Effector memory CD4-positive, alpha-beta T cell (primary cell): ENCODE measurements around the gene ZNF563.
A peak's percentile ranks its signal among the peaks of the same experiment; 100 is the strongest.
"Not testable (repeated sequence)": the region's sequence is repeated elsewhere in the genome, so short reads cannot be mapped to it uniquely, and the experiment has no call there.

Experiments used
- DNase-seq, 3 donors: peaks; one replicate each; pipeline ENCODE4 v3.0.0-alpha.2; 2020
- H3K27ac ChIP-seq: 2 replicates; pipeline ENCODE4 v1.7.0; 2013; ENCODE audit warnings: mild to moderate bottlenecking, low read length, moderate library complexity; ENCODE audit not compliant: insufficient read depth, poor library complexity, severe bottlenecking
- H3K27me3 ChIP-seq: replicated peaks from 2 replicates; pipeline ENCODE4 v1.7.0; 2013; ENCODE audit warnings: mild to moderate bottlenecking, low read length; ENCODE audit not compliant: insufficient read depth, control insufficient read depth, poor library complexity, severe bottlenecking
- H3K36me3 ChIP-seq: 2 replicates; pipeline ENCODE4 v1.7.0; 2013; ENCODE audit warnings: mild to moderate bottlenecking, low read length, moderate library complexity; ENCODE audit not compliant: control insufficient read depth, insufficient read depth
- H3K4me1 ChIP-seq: 2 replicates; pipeline ENCODE4 v1.7.0; 2013; ENCODE audit warnings: low read length, mild to moderate bottlenecking; ENCODE audit not compliant: control insufficient read depth, insufficient read depth, poor library complexity, severe bottlenecking
- H3K4me3 ChIP-seq: 2 replicates; pipeline ENCODE4 v1.7.0; 2013; ENCODE audit warnings: low read length, low read depth, mild to moderate bottlenecking; ENCODE audit not compliant: insufficient read depth, poor library complexity, severe bottlenecking
- H3K9me3 ChIP-seq: 2 replicates; pipeline ENCODE4 v1.7.0; 2013; ENCODE audit warnings: mild to moderate bottlenecking, low read length, moderate library complexity; ENCODE audit not compliant: control insufficient read depth
- total RNA-seq, 3 donors: gene quantifications; one replicate each; lab custom pipeline; 2026; lab: John Stamatoyannopoulos, UW

The ZNF563 gene
- total RNA-seq = 7.1 to 10.1 (median 8.0) reads per million in 3 donors

DNA sequence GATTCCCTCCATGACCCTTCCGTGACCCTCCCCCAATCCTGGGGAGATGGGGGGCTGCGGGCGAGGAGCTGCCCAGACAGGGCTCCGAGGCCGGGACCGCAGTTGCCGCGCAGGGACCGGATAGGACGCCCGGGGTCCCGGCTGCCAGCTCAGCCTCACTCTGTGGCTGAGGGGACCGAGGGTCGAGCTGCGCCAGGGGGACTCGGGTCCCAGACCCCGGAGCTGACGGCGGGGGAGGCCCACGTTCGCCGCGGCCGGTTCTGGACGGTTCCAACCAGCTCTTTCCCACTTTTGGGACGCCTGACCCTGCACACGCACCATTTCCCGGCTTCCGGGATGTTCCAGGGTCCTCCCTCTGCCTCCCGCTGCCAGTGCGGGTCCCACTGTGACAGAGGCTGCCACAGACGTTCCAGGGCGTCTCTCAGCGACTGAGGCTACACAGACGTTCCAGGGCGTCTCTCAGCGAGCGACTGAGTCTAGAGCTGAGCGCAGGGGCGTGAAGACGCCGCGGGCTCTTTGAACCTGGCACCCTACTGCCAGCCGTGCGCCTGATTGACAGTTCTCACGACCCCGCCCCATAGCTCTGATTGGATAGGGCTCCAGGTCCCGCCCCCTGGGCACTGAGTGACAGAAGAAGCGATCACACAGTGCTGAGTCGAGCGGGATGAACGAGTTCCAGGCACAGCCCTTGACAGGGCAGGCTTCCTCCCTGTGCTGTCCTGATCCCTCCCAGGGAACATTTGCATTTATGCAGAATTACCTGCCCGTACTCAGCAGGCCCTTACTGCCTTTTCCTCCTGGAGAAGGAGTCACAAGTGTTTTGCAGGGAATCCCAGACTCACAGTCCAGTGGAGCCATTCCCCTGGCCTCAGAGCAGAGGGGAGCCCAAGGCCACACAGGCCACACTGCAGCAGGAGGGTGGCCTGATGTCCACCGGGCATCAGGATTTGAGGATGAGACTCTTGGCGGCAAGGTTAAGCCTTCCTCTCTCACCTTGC, at the start of gene ZNF563:
Gene ZNF563, minus strand, starts transcription at position 472 of the 998 bp plus-strand sequence. Its CDS starts 151 bp downstream, at position 321.
- peak within 1 kb of the TSS; percentile 84 for H3K27ac ChIP-seq
- H3K36me3 ChIP-seq = no peaks in the 10 kb centered on the region
- no peaks in the 10 kb centered on the region for H3K9me3 ChIP-seq
- DNase-seq = peak; percentile 83 to 94 (median 92)
- no peaks in the 10 kb centered on the region for H3K27me3 ChIP-seq
- peaks cover 12% of the 10 kb centered on the region for H3K4me1 ChIP-seq
- H3K4me3 ChIP-seq = peak within 1 kb of the TSS; percentile 89

DNA sequence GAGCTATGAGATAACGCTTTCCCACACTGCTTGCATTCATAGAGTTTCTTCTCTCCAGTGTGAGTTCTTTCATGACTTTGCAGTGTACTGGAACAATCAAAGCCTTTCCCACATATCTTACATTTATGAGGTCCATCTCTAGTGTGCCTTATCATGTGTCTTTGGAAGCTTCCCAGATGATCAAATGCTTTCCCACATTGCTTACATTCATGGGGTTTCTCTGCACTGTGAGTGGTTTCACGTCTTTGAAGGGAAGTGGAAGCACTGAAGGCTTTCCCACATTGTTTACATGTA, 47.0 kb upstream of the ZNF563 start:
- DNase-seq = no peak
- no peaks in the 10 kb centered on the region for H3K4me1 ChIP-seq
- H3K4me3 ChIP-seq = no peak overlapping the region
- H3K36me3 ChIP-seq = no peaks in the 10 kb centered on the region
- no peaks in the 10 kb centered on the region for H3K27me3 ChIP-seq
- H3K27ac ChIP-seq = no peak overlapping the region
- H3K9me3 ChIP-seq = peaks cover 21% of the 10 kb centered on the region

DNA sequence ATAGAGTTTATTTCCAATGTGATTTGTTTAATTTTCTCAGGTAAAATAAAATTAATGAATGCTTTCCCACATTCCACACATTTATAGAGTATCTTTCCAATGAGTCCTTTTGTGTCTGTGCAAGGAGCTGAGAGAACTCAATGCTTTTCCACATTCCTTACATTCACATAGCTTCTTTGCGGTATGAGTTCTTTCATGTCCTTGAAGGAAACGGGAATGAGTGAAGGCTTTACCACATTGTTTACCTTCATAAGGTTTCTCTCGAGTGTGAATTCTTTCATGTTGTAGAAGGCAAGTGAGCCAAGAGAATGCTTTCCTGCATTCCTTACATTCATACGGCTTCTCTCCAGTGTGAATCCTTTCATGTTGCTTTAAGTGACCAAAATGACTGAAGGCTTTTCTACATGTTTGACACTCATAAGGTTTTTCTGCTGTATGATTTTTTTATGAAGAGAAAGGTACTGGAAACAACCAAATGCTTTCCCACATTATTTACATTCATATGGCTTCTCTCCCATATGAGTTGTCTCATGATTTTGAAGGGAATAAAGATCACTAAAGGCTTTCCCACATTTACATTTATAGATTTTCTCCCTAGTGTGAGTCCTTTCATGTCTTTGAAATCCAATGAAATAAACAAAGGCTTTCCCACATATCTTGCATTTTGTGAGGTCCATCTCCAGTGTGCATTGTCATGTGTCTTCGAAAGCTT, 46.5 kb upstream of the ZNF563 start:
- Histone ChIP-seq H3K9me3 (peaks cover 21% of the 10 kb centered on the region), H3K27me3 (no peaks in the 10 kb centered on the region), H3K4me1 (no peaks in the 10 kb centered on the region), H3K4me3 (no peak overlapping the region), H3K36me3 (no peaks in the 10 kb centered on the region), H3K27ac (no peak overlapping the region)
- DNase-seq = no peak

DNA sequence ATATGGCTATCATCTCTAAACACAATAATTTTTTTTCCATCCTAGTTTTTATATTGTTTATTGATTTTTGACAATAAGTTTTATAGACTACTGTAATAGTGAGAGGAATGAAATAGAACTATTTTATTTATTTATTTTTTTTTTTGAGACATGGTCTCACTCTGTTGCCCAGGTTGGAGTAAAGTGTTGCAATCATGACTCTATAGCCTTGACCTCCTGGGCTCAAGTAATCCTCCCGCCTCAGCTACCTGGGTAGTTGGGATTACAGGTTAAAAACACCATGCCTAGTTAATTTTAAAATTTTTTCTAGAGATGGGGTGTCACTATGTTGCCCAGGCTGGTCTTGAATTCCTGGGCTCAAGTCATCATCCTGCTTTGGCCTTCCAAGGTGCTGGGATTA, 40.6 kb upstream of the ZNF563 start:
- peaks cover 7% of the 10 kb centered on the region for H3K9me3 ChIP-seq
- H3K27me3 ChIP-seq = no peaks in the 10 kb centered on the region
- H3K4me1 ChIP-seq = no peaks in the 10 kb centered on the region
- H3K36me3 ChIP-seq = no peaks in the 10 kb centered on the region
- DNase-seq = no peak
- H3K27ac ChIP-seq = no peak overlapping the region
- no peak overlapping the region for H3K4me3 ChIP-seq

DNA sequence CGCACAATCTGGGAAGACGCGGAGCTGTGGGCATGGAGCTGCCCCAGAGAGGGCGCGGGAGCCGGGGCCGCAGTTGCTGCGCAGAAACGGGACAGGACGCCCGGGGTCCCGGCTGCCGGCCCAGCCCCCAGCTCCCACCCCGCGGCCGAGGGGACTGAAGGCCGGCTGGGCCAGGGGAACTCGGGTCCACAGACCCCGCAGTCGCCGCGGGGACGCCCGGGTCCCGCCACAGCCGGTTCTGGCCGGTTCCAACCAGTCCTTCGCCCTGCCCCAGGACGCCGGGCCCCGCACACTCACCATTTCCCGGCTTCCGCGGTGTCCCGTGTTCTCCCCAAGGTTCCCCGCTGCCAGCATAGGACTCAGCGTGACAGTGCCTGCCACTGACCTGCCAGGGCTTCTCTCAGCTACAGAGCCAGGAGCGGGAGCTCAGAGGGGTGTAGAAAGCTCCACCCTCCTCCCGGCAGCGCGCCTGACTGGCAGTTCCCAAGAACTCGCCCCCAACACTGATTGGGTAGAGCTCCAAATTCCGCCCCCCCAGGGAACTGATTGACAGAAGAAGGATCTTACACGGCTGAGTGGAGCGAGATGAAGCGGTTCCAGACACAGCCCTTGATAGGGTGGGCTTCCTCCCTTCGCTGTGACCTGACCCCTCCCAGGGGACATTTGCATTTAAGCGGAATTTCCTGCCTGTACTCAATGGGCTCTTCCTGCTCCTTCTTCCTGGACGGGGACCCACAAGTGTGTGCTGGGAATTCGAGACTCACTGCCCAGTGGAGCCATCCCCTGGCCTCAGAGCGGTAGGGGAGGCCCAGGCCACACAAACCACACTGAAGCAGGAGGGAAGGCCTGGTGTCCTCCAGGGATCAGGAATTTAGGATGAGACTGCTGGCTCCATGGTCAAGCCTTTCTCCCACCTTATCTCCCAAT, 32.1 kb upstream of the ZNF563 start, which contains the start of gene ZNF442:
Gene ZNF442, minus strand, starts transcription at position 448 of the 927 bp plus-strand sequence. CDS start 2,052 bp downstream, outside the sequence.
- peak; percentile 46 to 67 (median 66) for DNase-seq
- no peaks in the 10 kb centered on the region for H3K27me3 ChIP-seq
- peak within 1 kb of the TSS; percentile 39 for H3K27ac ChIP-seq
- H3K4me3 ChIP-seq = peak within 1 kb of the TSS; percentile 69
- no peaks in the 10 kb centered on the region for H3K36me3 ChIP-seq
- peaks cover 3% of the 10 kb centered on the region for H3K4me1 ChIP-seq
- no peaks in the 10 kb centered on the region for H3K9me3 ChIP-seq

DNA sequence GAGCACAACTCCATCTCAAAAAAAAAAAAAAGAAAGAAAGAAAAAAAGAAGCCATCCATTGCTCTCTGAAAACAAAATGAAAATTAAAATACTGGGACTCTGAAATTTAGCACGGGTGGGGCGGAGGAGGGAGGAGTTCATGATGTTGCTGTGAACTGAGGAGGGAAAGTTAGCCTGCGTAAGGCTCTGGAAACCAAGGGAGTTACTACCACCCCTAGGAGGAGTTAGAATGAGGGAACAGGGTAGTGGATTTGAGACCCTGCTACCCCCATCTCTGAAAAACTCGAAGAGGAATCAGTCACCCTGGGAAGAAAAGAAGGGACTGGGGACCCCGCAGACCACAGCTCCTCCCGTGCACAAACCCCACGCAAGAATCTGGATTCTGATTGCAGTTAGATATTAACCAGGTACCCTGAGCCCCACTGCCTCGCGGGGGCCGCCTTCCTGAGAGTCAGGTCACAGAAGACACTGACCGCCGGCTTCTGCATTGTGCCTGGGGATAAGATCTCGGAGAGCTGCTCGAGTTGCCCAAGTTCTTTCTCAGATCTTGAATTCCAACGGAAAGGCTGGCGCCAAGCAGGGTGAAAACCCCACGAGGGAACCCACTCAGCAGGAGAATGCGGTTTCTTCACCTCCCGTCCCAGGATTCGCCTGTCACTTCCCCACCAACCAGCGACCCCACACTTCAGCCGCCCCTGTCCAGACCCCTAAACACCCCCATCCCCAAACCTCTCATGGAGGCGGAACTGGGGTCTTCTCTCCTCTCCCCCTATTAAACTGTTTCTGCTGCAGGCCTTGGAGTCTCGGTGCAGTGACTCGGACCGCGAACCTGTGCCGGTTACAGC, 31.2 kb upstream of the ZNF563 start:
- H3K4me1 ChIP-seq = peaks cover 3% of the 10 kb centered on the region
- H3K36me3 ChIP-seq = no peaks in the 10 kb centered on the region
- no peak overlapping the region for H3K27ac ChIP-seq
- H3K4me3 ChIP-seq = peak overlapping the region; percentile 69
- no peaks in the 10 kb centered on the region for H3K27me3 ChIP-seq
- no peak for DNase-seq
- H3K9me3 ChIP-seq = no peaks in the 10 kb centered on the region

DNA sequence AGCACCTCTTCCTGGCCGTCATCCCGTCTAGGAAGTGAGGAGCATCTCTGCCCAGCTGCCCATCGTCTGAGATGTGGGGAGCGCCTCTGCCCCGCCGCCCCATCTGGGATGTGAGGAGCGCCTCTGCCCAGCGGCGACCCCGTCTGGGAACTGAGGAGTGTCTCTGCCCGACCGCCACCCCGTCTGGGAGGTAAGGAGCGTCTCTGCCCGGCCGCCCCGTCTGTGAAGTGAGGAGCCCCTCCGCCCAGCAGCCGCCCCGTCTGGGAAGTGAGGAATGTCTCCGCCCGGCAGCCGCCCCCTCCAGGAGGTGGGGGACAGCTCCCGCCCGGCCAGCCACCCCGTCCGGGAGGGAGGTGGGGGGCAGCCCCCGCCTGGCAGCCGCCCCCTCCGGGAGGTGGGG, 28.8 kb upstream of the ZNF563 start:
- not testable (repeated sequence) for DNase-seq, H3K27me3 ChIP-seq, H3K4me1 ChIP-seq, H3K27ac ChIP-seq, H3K36me3 ChIP-seq, H3K4me3 ChIP-seq, H3K9me3 ChIP-seq

DNA sequence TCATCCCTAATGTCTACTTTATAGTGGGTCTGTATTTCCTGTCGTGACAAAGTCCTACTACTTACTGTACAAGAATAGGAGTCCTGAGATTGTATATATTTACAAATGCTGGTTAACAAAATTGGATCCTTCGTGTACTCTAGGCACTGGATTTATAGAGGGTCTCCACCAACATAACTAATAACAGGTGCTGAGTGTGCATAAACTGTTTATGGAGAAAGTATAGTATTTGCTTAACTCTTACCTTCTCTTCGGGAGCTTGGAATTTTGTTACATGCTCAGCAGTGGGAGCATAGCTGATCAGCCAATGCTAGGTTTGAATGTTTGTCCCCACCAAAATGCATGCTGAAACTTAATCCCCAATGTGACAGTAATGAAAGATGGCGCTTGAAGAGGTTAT, 19.9 kb upstream of the ZNF563 start:
- Histone ChIP-seq H3K9me3 (peaks cover 22% of the 10 kb centered on the region), H3K27me3 (no peaks in the 10 kb centered on the region), H3K4me3 (no peak overlapping the region), H3K27ac (no peak overlapping the region), H3K36me3 (no peaks in the 10 kb centered on the region), H3K4me1 (no peaks in the 10 kb centered on the region)
- no peak for DNase-seq

DNA sequence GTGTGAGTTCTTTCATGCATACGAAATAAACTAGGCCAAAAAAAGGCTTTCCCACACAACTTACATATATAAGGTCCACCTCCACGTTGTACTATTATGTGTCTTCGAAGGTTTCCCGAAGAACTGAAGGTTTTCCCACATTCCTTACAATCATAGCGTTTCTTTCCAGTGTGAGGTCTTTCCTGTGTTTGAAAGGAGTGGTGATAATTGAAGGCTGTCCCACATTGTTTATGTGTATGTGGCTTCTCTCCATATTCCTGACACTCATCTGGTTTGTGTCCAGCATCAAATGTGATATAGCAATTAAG, 17.4 kb upstream of the ZNF563 start:
- no peaks in the 10 kb centered on the region for H3K36me3 ChIP-seq
- no peak overlapping the region for H3K4me3 ChIP-seq
- peaks cover 22% of the 10 kb centered on the region for H3K9me3 ChIP-seq
- no peaks in the 10 kb centered on the region for H3K4me1 ChIP-seq
- no peak for DNase-seq
- no peaks in the 10 kb centered on the region for H3K27me3 ChIP-seq
- no peak overlapping the region for H3K27ac ChIP-seq
